A673 (cell line): Measurements from ENCODE around the gene LMNB1. TPM values are rescaled to one million over a fixed set of nuclear protein-coding genes. Genes with fewer than 3 reads are reported as not detected.

Experiments used
- BruUV-seq: library from RNA; stranded (reverse); fragments of 400-500 nt; replicated peaks from 2 replicates; lab custom pipeline; 2021; lab: Mats Ljungman, UMichigan
- CTCF ChIA-PET: fragments of 300-600 bp; sonication (Branson Sonifier 250); formaldehyde crosslinking; loops from one replicate; lab custom pipeline; 2022; ENCODE audit warnings: antibody characterized with exemption; lab: Charles Lee
- POLR2A ChIA-PET: fragments of 300-600 bp; sonication (Branson Sonifier 250); formaldehyde crosslinking; loops from one replicate; lab custom pipeline; 2022; ENCODE audit warnings: antibody characterized with exemption; ENCODE audit not compliant: low non-redundant PET; lab: Charles Lee
- DNase-seq: peaks from one replicate; pipeline ENCODE4 v3.0.0-alpha.2; 2015; ENCODE audit warnings: low spot score
- H3K27ac ChIP-seq: fragments of 200-600 bp; sonication (generic); 2 replicates; pipeline ENCODE4 v1.5.1; 2016; ENCODE audit warnings: mixed run types, low read depth, mild to moderate bottlenecking, mixed read lengths, antibody characterized with exemption, low read length; ENCODE audit not compliant: poor library complexity, severe bottlenecking
- H3K27me3 ChIP-seq: fragments of 200-600 bp; sonication (generic); replicated peaks from 2 replicates; pipeline ENCODE4 v1.6.1; 2017; ENCODE audit warnings: mixed run types, low read depth, mild to moderate bottlenecking, mixed read lengths, antibody characterized with exemption, low read length; ENCODE audit not compliant: insufficient read depth, poor library complexity
- H3K36me3 ChIP-seq: fragments of 200-600 bp; sonication (generic); 2 replicates; pipeline ENCODE4 v1.6.1; 2016; ENCODE audit warnings: mixed run types, mild to moderate bottlenecking, mixed read lengths, antibody characterized with exemption, low read length; ENCODE audit not compliant: insufficient read depth, poor library complexity, severe bottlenecking
- H3K4me1 ChIP-seq: fragments of 200-600 bp; sonication (generic); 2 replicates; pipeline ENCODE4 v1.6.1; 2017; ENCODE audit warnings: mixed run types, mild to moderate bottlenecking, mixed read lengths, antibody characterized with exemption, low read length; ENCODE audit not compliant: insufficient read depth, poor library complexity, severe bottlenecking
- H3K4me3 ChIP-seq: fragments of 200-600 bp; sonication (generic); 2 replicates; pipeline ENCODE4 v1.5.1; 2016; ENCODE audit warnings: low read depth, mixed run types, mild to moderate bottlenecking, mixed read lengths, low read length; ENCODE audit not compliant: poor library complexity, severe bottlenecking
- H3K9me3 ChIP-seq: fragments of 200-600 bp; sonication (generic); 2 replicates; pipeline ENCODE4 v1.6.1; 2016; ENCODE audit warnings: mixed run types, low read depth, mild to moderate bottlenecking, mixed read lengths, antibody characterized with exemption, low read length; ENCODE audit not compliant: poor library complexity, severe bottlenecking
- CTCF ChIP-seq: fragments of 300-800, 200-600 bp; sonication (generic); conservative IDR thresholded peaks from 2 replicates; pipeline ENCODE4 v1.5.1; 2017; ENCODE audit warnings: low read depth, mild to moderate bottlenecking, antibody characterized with exemption, low read length, moderate library complexity, mixed read lengths
- EZH2 ChIP-seq: fragments of 200-600 bp; sonication (generic); IDR thresholded peaks from 2 replicates; pipeline ENCODE4 v1.6.1; 2017; ENCODE audit warnings: borderline replicate concordance, low read depth, mild to moderate bottlenecking, mixed read lengths, antibody characterized with exemption, low read length; ENCODE audit not compliant: poor library complexity, severe bottlenecking
- intact Hi-C: fragments of 100-400 bp; cut with micrococcal nuclease; formaldehyde crosslinking; loops from one replicate; pipeline ENCODE4 v1.10.0; 2022; ENCODE audit not compliant: unreplicated experiment
- total RNA-seq: library from RNA; stranded (reverse); gene quantifications from 2 replicates; pipeline ENCODE4 v1.2.3, GENCODE V29; 2021

The LMNB1 gene
- total RNA-seq, 1 experiment from 2014 or later, result 267 TPM

GRCh38 chr5:126847826-126848251 lies 70.9 kb downstream of the LMNB1 start:
- Histone ChIP-seq H3K27ac (no peak overlapping the region), H3K4me3 (no peak overlapping the region), H3K9me3 (no peaks in the 10 kb centered on the region), H3K36me3 (no peaks in the 10 kb centered on the region), H3K27me3 (no peaks in the 10 kb centered on the region), H3K4me1 (no peaks in the 10 kb centered on the region)
- intact Hi-C loops, result no loop called here
- BruUV-seq, result no TSS peak
- CTCF ChIA-PET, result no interaction called here
- TF ChIP-seq CTCF (no peak), EZH2 (no peak)
- no peak for DNase-seq
- POLR2A ChIA-PET, result no interaction called here

GRCh38 chr5:126848253-126848652 lies 71.3 kb downstream of the LMNB1 start:
- TF ChIP-seq CTCF (no peak), EZH2 (no peak)
- intact Hi-C loops, result no loop called here
- POLR2A ChIA-PET, result no interaction called here
- BruUV-seq, result no TSS peak
- Histone ChIP-seq H3K27ac (no peak overlapping the region), H3K4me3 (no peak overlapping the region), H3K4me1 (no peaks in the 10 kb centered on the region), H3K27me3 (no peaks in the 10 kb centered on the region), H3K9me3 (no peaks in the 10 kb centered on the region), H3K36me3 (no peaks in the 10 kb centered on the region)
- DNase-seq, result no peak
- CTCF ChIA-PET, result no interaction called here

GRCh38 chr5:126849101-126849678 lies 72.3 kb downstream of the LMNB1 start:
- Histone ChIP-seq H3K27me3 (no peaks in the 10 kb centered on the region), H3K36me3 (no peaks in the 10 kb centered on the region), H3K9me3 (no peaks in the 10 kb centered on the region), H3K4me1 (no peaks in the 10 kb centered on the region), H3K4me3 (no peak overlapping the region), H3K27ac (no peak overlapping the region)
- CTCF ChIA-PET, result no interaction called here
- TF ChIP-seq EZH2 (no peak), CTCF (no peak)
- intact Hi-C loops, result no loop called here
- DNase-seq, result no peak
- BruUV-seq, result no TSS peak
- POLR2A ChIA-PET, result no interaction called here
